Measurements from ENCODE around the gene ASPG. TPM values are rescaled to one million over a fixed set of nuclear protein-coding genes. Genes with fewer than 3 reads are reported as not detected.

ASPG gene
- total RNA-seq, 4 donors from 2014 or later = 26.0 to 38.5 (median 28.2) TPM

DNA sequence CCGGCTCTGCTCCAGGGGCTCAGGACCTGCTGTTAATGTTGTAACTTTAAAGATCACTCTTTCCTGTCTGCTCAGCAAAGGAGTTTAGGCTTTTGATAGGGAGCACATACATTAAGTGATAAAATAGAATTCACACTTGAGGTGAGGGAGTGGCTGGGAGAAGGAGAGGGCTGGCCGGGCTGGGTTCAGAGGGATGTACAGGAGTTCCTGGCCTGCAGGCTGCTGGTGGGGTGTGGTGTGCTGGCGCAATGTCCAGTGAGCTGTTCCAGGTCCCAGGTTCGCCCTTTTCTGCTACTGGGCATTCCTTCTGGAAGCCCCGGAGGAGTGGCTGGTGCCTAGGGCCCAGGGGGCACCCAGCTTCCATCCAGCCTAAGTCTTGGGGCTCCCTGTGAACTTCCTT lies 70.6 kb downstream of the ASPG start:
- Histone ChIP-seq H3K9me3 (no peaks in the 10 kb centered on the region), H3K4me3 (no peak overlapping the region), H3K27me3 (no peaks in the 10 kb centered on the region), H3K36me3 (no peaks in the 10 kb centered on the region), H3K27ac (no peak overlapping the region), H3K4me1 (no peaks in the 10 kb centered on the region)
- no peak for DNase-seq (ENCODE audit: low spot score in 2 of 2)
- 95% methylated on average over 5 of the region's 5 CpGs for WGBS
- no peak for TF ChIP-seq CTCF (IDR thresholded peaks at IDR 0.05)
- TF ChIP-seq EP300 (IDR thresholded peaks at IDR 0.05) = no peak
- TF ChIP-seq POLR2AphosphoS5 (IDR thresholded peaks at IDR 0.05) = no peak
- TF ChIP-seq POLR2A (IDR thresholded peaks at IDR 0.05) = no peak

DNA sequence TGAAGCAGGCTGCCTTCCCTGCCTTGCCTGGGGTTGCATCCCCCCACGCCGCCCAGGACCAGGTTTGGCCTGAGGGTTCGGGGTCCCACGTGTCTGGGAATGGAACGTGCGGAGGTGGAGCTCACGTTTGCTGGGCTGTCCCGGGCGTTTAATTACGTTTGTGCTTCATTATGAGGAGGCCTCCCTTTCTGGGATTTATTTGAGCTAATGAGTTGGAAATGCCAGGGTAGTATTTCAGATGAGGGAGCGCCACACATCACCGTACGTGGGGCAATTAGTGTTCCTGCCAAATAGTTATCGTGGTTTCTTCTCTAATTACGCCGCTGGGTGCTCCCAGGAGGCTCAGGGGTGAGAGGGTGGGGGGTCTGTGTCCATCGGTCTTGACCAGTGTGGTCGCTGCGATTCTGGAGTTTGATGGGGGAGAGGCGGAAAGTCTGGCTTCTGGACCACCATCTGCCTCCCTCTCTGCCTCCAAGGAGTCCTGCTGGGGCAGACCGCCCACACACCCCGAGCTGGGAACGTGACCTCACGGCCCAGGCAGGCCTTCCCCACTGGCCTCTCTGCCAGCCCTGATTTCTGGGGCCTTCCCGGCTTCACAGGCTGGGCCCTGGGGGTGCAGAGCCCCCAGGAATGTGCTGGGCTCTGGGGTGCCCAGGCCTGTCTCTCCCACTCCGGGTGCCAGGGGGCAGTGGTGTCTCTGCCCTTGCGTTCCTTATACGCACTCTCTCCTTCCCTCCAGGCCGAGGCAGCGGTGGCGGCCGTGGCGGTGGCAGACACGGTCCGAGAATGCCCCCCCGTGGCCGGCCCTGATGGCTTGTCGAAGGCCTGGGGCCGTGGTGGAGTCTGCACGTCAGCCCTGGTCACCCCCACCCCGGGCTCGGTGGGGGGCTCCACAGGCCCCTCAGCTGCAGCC lies 71.8 kb downstream of the ASPG start:
- H3K27me3 ChIP-seq = no peaks in the 10 kb centered on the region
- no peaks in the 10 kb centered on the region for H3K4me1 ChIP-seq
- no peak overlapping the region for H3K27ac ChIP-seq
- WGBS = 89% methylated on average over 23 of the region's 42 CpGs
- H3K9me3 ChIP-seq = no peaks in the 10 kb centered on the region
- no peak for DNase-seq (ENCODE audit: low spot score in 2 of 2)
- no peak for TF ChIP-seq CTCF (IDR thresholded peaks at IDR 0.05)
- no peak for TF ChIP-seq EP300 (IDR thresholded peaks at IDR 0.05)
- TF ChIP-seq POLR2A (IDR thresholded peaks at IDR 0.05) = no peak
- no peak for TF ChIP-seq POLR2AphosphoS5 (IDR thresholded peaks at IDR 0.05)
- no peak overlapping the region for H3K4me3 ChIP-seq
- no peaks in the 10 kb centered on the region for H3K36me3 ChIP-seq

GRCh38 chr14:104158827-104159798 lies 73.6 kb downstream of the ASPG start:
- no peak for DNase-seq (ENCODE audit: low spot score in 2 of 2)
- H3K36me3 ChIP-seq = no peaks in the 10 kb centered on the region
- TF ChIP-seq POLR2AphosphoS5 (IDR thresholded peaks at IDR 0.05) = no peak
- TF ChIP-seq POLR2A (IDR thresholded peaks at IDR 0.05) = no peak
- no peak for TF ChIP-seq CTCF (IDR thresholded peaks at IDR 0.05)
- no peak for TF ChIP-seq EP300 (IDR thresholded peaks at IDR 0.05)
- H3K27me3 ChIP-seq = no peaks in the 10 kb centered on the region
- H3K9me3 ChIP-seq = no peaks in the 10 kb centered on the region
- H3K27ac ChIP-seq = no peak overlapping the region
- no peak overlapping the region for H3K4me3 ChIP-seq
- WGBS = 80% methylated on average over 8 of the region's 51 CpGs
- no peaks in the 10 kb centered on the region for H3K4me1 ChIP-seq

- 97% methylated on average over 8 of the region's 9 CpGs for WGBS
- Histone ChIP-seq H3K27me3 (no peaks in the 10 kb centered on the region), H3K27ac (no peak overlapping the region), H3K36me3 (no peaks in the 10 kb centered on the region), H3K4me3 (no peak overlapping the region), H3K4me1 (no peaks in the 10 kb centered on the region), H3K9me3 (no peaks in the 10 kb centered on the region)
- no peak for DNase-seq (ENCODE audit: low spot score in 2 of 2)
- TF ChIP-seq CTCF (IDR thresholded peaks at IDR 0.05) (no peak), EP300 (IDR thresholded peaks at IDR 0.05) (no peak), POLR2AphosphoS5 (IDR thresholded peaks at IDR 0.05) (no peak), POLR2A (IDR thresholded peaks at IDR 0.05) (no peak)
Measured at GRCh38 chr14:104159990-104160389, 74.5 kb downstream of the ASPG start.
